ENCODE data around the gene RELL1.

RELL1 gene

GRCh38 chr4:37667197-37668100 is 18.7 kb downstream of the RELL1 start:
- TF ChIP-seq, protein P1, sequence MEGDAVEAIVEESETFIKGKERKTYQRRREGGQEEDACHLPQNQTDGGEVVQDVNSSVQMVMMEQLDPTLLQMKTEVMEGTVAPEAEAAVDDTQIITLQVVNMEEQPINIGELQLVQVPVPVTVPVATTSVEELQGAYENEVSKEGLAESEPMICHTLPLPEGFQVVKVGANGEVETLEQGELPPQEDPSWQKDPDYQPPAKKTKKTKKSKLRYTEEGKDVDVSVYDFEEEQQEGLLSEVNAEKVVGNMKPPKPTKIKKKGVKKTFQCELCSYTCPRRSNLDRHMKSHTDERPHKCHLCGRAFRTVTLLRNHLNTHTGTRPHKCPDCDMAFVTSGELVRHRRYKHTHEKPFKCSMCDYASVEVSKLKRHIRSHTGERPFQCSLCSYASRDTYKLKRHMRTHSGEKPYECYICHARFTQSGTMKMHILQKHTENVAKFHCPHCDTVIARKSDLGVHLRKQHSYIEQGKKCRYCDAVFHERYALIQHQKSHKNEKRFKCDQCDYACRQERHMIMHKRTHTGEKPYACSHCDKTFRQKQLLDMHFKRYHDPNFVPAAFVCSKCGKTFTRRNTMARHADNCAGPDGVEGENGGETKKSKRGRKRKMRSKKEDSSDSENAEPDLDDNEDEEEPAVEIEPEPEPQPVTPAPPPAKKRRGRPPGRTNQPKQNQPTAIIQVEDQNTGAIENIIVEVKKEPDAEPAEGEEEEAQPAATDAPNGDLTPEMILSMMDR (IDR thresholded peaks at IDR 0.05; ENCODE audit: low read depth, low read length, missing control alignments), result no peak

DNA sequence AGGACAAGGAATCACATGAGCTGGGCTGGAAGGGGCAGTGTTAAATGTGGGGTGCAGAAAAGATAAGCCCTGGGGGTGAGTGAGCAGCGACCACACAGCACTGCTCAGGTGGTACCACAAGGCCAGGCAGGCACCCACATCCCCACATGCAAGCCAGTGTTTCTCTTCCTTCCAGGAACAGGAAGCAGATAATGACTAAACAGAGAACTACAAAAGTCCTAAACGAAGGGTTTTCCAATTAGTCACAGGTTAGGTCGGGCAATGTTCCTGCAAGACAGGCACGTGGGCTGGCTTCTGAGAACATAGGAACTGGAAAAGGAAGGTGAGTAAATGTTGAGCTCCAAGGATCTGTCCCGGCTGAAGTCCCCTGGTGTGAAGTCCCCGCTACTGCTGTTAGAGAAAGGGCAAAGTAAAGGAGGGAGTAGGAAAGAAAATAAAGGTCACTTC is 19.5 kb downstream of the RELL1 start:
- TF ChIP-seq, protein P1 (IDR thresholded peaks at IDR 0.05; ENCODE audit: low read depth, low read length, missing control alignments), result peak; percentile 9
- H3K4me3 ChIP-seq (replicated peaks; ENCODE audit: low read depth, low read length), result no peak overlapping the region
- peak; percentile 70 for DNase-seq (ENCODE audit: extremely low read depth, low read depth)

More at GRCh38 chr4:37667197-37668100, 18.7 kb downstream of the RELL1 start:
- H3K4me3 ChIP-seq (replicated peaks; ENCODE audit: low read depth, low read length), result no peak overlapping the region
- DNase-seq (ENCODE audit: extremely low read depth, low read depth), result no peak

DNA sequence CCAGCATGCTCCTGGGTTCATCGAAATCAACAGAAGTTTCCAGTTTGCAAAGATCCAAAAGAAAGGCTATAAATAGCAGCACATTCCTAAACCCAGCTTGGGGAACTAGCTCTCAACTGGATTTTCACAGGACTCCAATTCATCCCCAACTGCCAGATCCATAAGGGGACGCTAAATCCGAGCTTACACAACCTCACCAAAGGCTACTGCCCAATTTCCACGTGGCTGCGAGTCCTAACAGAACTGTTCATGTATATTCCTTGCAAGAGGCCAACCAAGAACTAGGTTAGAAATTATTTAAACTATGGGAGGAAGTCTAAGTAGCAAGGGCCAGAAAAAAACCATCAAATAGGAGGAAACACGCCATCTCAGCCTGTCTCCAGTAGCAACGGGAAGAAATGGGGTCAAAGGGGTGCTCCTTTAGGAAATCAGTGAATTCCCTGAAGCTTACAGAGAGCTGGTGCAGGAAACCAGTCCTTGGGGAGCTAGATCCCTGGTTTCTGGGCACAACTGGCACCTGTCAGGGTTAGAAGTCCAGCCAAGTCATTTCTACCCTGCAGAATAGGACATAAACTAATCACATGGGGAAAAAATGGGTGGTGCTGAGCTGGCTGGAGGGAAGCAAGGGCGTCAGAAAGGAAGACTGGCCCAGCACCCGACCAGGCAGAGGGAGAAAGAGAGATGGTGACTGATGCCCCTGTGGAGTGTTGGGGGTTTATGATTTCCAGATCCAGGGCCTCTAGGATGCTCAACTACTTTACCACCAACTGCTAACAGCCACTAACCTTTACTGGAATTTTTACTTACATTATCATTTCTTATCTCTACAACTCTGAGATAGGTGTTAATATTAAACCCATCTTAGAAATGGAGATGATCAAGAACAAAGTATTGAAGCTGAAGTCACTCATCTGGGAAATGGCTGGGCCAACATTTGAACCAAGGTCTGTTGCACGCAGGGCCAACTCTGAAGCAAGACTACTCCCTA is 20.5 kb downstream of the RELL1 start:
- no peak overlapping the region for H3K4me3 ChIP-seq (replicated peaks; ENCODE audit: low read depth, low read length)
- no peak for DNase-seq (ENCODE audit: extremely low read depth, low read depth)
- TF ChIP-seq, protein P1 (IDR thresholded peaks at IDR 0.05; ENCODE audit: low read depth, low read length, missing control alignments), result no peak

DNA sequence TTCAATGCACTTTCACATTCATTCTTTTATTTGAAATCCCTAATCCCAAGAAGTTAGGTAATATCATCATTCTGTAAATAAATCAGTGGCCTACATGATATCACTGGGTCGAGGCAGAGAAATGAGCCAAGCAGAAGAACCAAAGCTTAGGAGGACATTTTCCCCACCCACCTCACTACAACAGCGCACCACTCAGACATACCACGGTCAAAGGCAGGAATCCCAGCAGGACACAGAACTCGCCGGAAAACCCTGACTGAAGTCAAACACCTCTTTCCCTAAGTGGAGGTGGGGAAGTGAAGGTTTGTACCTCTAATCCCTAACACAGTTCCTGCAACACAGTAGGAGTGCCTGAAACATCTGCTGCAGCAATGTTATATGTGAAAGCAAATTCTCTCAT is 21.5 kb downstream of the RELL1 start:
- no peak overlapping the region for H3K4me3 ChIP-seq (replicated peaks; ENCODE audit: low read depth, low read length)
- no peak for DNase-seq (ENCODE audit: extremely low read depth, low read depth)
- TF ChIP-seq, protein P1 (IDR thresholded peaks at IDR 0.05; ENCODE audit: low read depth, low read length, missing control alignments), result no peak

- no peak overlapping the region for H3K4me3 ChIP-seq (replicated peaks; ENCODE audit: low read depth, low read length)
- TF ChIP-seq, protein P1 (IDR thresholded peaks at IDR 0.05; ENCODE audit: low read depth, low read length, missing control alignments), result no peak
- no peak for DNase-seq (ENCODE audit: extremely low read depth, low read depth)
Observed at GRCh38 chr4:37663552-37663951, 22.6 kb downstream of the RELL1 start.

DNA sequence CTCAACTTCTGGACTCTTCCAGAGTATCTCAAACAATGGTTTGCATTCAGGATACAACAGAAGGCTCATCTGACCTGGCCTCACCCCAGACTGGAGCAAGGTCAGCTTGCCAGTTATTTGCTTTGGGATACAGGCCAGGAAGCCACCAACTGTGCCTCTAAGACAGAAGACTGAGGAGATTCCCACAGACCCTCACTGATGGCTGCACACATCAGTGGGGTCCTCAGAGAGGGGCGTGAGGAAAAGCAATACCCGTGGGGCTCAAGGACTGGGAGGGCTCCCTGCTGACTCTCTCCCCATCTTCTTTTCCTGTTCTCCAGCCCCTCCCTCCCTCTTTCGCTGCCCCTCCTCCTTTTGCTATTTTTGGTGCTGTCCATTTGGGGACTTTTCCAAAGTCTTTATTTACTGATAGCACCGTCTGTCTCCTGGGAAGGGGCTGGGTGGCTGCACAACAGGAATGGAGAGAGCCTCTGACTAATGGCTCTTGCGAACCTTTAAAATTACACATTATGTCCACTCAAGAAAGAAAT is 23.2 kb downstream of the RELL1 start:
- TF ChIP-seq, protein P1 (IDR thresholded peaks at IDR 0.05; ENCODE audit: low read depth, low read length, missing control alignments), result no peak
- DNase-seq (ENCODE audit: extremely low read depth, low read depth), result no peak
- no peak overlapping the region for H3K4me3 ChIP-seq (replicated peaks; ENCODE audit: low read depth, low read length)
